ENCODE results near the gene NSD1. TPM values are rescaled to one million over a fixed set of nuclear protein-coding genes. Genes with fewer than 3 reads are reported as not detected.

Gene NSD1
- total and polyA plus RNA-seq, 2 of the 4 experiments (the other 2 are of a cell fraction) = 7.7 to 31.0 TPM

GRCh38 chr5:177232358-177232757 is 98.8 kb downstream of the NSD1 start:
- peaks cover 8% of the 10 kb centered on the region for H3K36me3 ChIP-seq (ENCODE audit: control insufficient read depth, insufficient read depth, low read length)
- no peak overlapping the region for H2BK15ac ChIP-seq (ENCODE audit: low read depth, low read length)
- no peaks in the 10 kb centered on the region for H3K9me3 ChIP-seq (ENCODE audit: control insufficient read depth, insufficient read depth, low read length)
- POLR2A ChIA-PET (ENCODE audit: unreplicated experiment) = no interaction called here
- H3K9ac ChIP-seq (ENCODE audit: low read depth, low read length) = no peak overlapping the region
- peak overlapping the region; percentile 71 for H2BK5ac ChIP-seq (ENCODE audit: low read depth, low read length, poor library complexity, severe bottlenecking)
- H3K4me1 ChIP-seq (ENCODE audit: control insufficient read depth, insufficient read depth, low read length) = peaks cover 14% of the 10 kb centered on the region
- dilution Hi-C loops (cut with HindIII; ENCODE audit: low sequenced_read_pairs, unreplicated experiment) = no loop called here
- no peak overlapping the region for H3K27ac ChIP-seq (ENCODE audit: insufficient read depth, low read length)
- H3K9me1 ChIP-seq (ENCODE audit: insufficient read depth, low read length) = peaks cover 16% of the 10 kb centered on the region
- no CpG with 5 or more reads among the region's 4 CpGs for WGBS, 2 experiments (ENCODE audit: extremely low coverage in 2 of 2, insufficient read length in 1 of 2)
- H2AK9ac ChIP-seq (replicated peaks; ENCODE audit: low read depth, low read length, poor library complexity) = no peak overlapping the region
- H3K4ac ChIP-seq (ENCODE audit: low read depth, low read length) = no peak overlapping the region
- no peak overlapping the region for H3K23ac ChIP-seq (ENCODE audit: low read depth, low read length)
- CTCF ChIA-PET = no interaction called here
- H4K8ac ChIP-seq (ENCODE audit: low read depth in 2 of 2, low read length in 2 of 2) = no peak overlapping the region
- H2BK120ac ChIP-seq (ENCODE audit: low read depth, low read length) = no peak overlapping the region
- peaks cover 22 to 68% of the 10 kb centered on the region in 2 experiments for H3K79me1 ChIP-seq (ENCODE audit: low read depth in 1 of 2, low read length in 2 of 2)
- H2AK5ac ChIP-seq (ENCODE audit: low read depth, low read length) = no peak overlapping the region
- no peak overlapping the region for H3K56ac ChIP-seq (ENCODE audit: extremely low read depth, insufficient read depth, low read length)
- no peak overlapping the region for H4K91ac ChIP-seq (ENCODE audit: insufficient read depth, low read depth, low read length)
- no peak overlapping the region for H2AFZ ChIP-seq (replicated peaks; ENCODE audit: low read length, poor library complexity)
- H3K4me2 ChIP-seq (ENCODE audit: low read depth, low read length) = no peak overlapping the region; the same call in 1 of the 2 replicates
- H3K14ac ChIP-seq (replicated peaks; ENCODE audit: low read depth, low read length) = no peak overlapping the region
- H3K4me3 ChIP-seq (ENCODE audit: insufficient read depth, low read depth, low read length) = no peak overlapping the region
- H2BK20ac ChIP-seq (ENCODE audit: low read depth, low read length) = no peak overlapping the region
- ATAC-seq (ENCODE audit: low read depth) (no peak), DNase-seq (no peak)
- H4K5ac ChIP-seq (ENCODE audit: low read depth, low read length) = no peak overlapping the region
- H3K18ac ChIP-seq (ENCODE audit: low read depth, low read length) = no peak overlapping the region
- BruUV-seq (replicated peaks) = no TSS peak
- H4K20me1 ChIP-seq (ENCODE audit: insufficient read depth, low read length) = peaks cover 17% of the 10 kb centered on the region; the same call in 1 of the 2 replicates
- in situ Hi-C loops (cut with MboI; ENCODE audit: low sequenced_read_pairs) = no loop called here
- no peaks in the 10 kb centered on the region for H3K27me3 ChIP-seq (ENCODE audit: control insufficient read depth, insufficient read depth, low read length)
- TF ChIP-seq FOS (IDR thresholded peaks at IDR 0.05; ENCODE audit: low read depth, low read length) = no peak
- no peak for TF ChIP-seq SMC3 (IDR thresholded peaks at IDR 0.05; ENCODE audit: low read depth, low read length)
- no peak for TF ChIP-seq ELK1 (IDR thresholded peaks at IDR 0.05; ENCODE audit: borderline replicate concordance, low read depth, low read length)
- TF ChIP-seq POLR2A (IDR thresholded peaks at IDR 0.05; ENCODE audit: low read depth, low read length) = no peak
- intact Hi-C loops (cut with micrococcal nuclease) = loop anchor here (5.0 kb wide), 1 partner anchor 40 kb away; no protein-coding TSS in a partner anchor

Data from IMR-90 (cell line).